Vagina (tissue), 2 donors: Measurements from ENCODE around the gene AUP1. TPM values are rescaled to one million over a fixed set of nuclear protein-coding genes. Genes with fewer than 3 reads are reported as not detected.
A peak's percentile ranks its signal among the peaks of the same experiment; 100 is the strongest.

ENCODE experiments used
- DNase-seq, 2 donors: peaks; one replicate each; pipeline ENCODE4 v3.0.0-alpha.2; 2017; ENCODE audit errors: extremely low spot score in 2 of 2
- H3K27ac ChIP-seq: fragments of 200-600 bp; sonication (generic); one replicate; pipeline ENCODE4 v1.5.1; 2019
- H3K27me3 ChIP-seq: fragments of 200-600 bp; sonication (generic); one replicate; pipeline ENCODE4 v1.5.1; 2019
- H3K36me3 ChIP-seq, 2 donors: fragments of 200-600 bp; sonication (generic); one replicate each; pipeline ENCODE4 v1.5.1; 2017 to 2019
- H3K4me1 ChIP-seq: fragments of 200-600 bp; sonication (generic); one replicate; pipeline ENCODE4 v1.5.1; 2019
- H3K4me3 ChIP-seq, 2 donors: fragments of 200-600 bp; sonication (generic); 1 replicate in 1 of 2; 2 replicates in 1 of 2; pipeline ENCODE4 v1.5.1; 2016 to 2019
- H3K9me3 ChIP-seq: fragments of 200-600 bp; sonication (generic); one replicate; pipeline ENCODE4 v1.5.1; 2019
- CTCF ChIP-seq, 3 experiments: fragments of 450-650 bp in 2 of 3; fragments of 200-600 bp in 1 of 3; sonication (generic) in 1 of 3; IDR thresholded peaks; one replicate each; pipeline ENCODE4 v1.5.1; 2017 to 2019; ENCODE audit warnings: antibody characterized with exemption in 3 of 3, mild to moderate bottlenecking in 2 of 3, moderate library complexity in 2 of 3
- POLR2A ChIP-seq, 2 donors: fragments of 450-650 bp; IDR thresholded peaks; one replicate each; pipeline ENCODE4 v1.6.1; 2017; ENCODE audit warnings: antibody characterized with exemption in 2 of 2, mild to moderate bottlenecking in 2 of 2, moderate library complexity in 2 of 2
- POLR2AphosphoS5 ChIP-seq, 2 donors: sonication (generic); formaldehyde crosslinking; IDR thresholded peaks; one replicate each; pipeline ENCODE4 v1.9.0; 2017; ENCODE audit warnings: antibody characterized with exemption in 2 of 2, mild to moderate bottlenecking in 2 of 2, low read depth in 1 of 2; ENCODE audit not compliant: insufficient read depth in 1 of 2
- intact Hi-C: fragments of 100-400 bp; cut with DNase I; formaldehyde crosslinking; loops from one replicate; pipeline ENCODE4 v1.15.1; 2023
- total RNA-seq: library from RNA; depleted of rRNA; stranded (reverse); fragments of >200 nt; gene quantifications from one replicate; pipeline ENCODE4 v1.2.3, GENCODE V29; 2016

The AUP1 gene
- total RNA-seq, 1 donor from 2014 or later: 124 TPM

- Histone ChIP-seq H3K27me3 (no peaks in the 10 kb centered on the region), H3K36me3 (peaks cover 0 to 21% of the 10 kb centered on the region in 2 donors), H3K4me3 (no peak overlapping the region), H3K9me3 (no peaks in the 10 kb centered on the region), H3K4me1 (peaks cover 57% of the 10 kb centered on the region), H3K27ac (no peak overlapping the region)
- no peak for DNase-seq
- TF ChIP-seq POLR2A (IDR thresholded peaks at IDR 0.05) (no peak), POLR2AphosphoS5 (IDR thresholded peaks at IDR 0.05; ENCODE audit: insufficient read depth in 1 of 2, low read depth in 1 of 2) (no peak), CTCF (IDR thresholded peaks at IDR 0.05) (no peak)
- intact Hi-C loops: no loop called here
These were observed 24.9 kb downstream of the AUP1 start for GRCh38 chr2:74504591-74504990.

GRCh38 chr2:74503506-74504475 lies 25.7 kb downstream of the AUP1 start:
- peaks cover 0 to 21% of the 10 kb centered on the region in 2 donors for H3K36me3 ChIP-seq
- H3K27ac ChIP-seq: peak overlapping the region; percentile 79
- no peak for TF ChIP-seq CTCF (IDR thresholded peaks at IDR 0.05)
- peak in 1 of 2 donors; percentile 51 for TF ChIP-seq POLR2AphosphoS5 (IDR thresholded peaks at IDR 0.05; ENCODE audit: insufficient read depth in 1 of 2, low read depth in 1 of 2)
- peaks cover 65% of the 10 kb centered on the region for H3K4me1 ChIP-seq
- H3K4me3 ChIP-seq: peak overlapping the region; percentile 57 to 62
- H3K9me3 ChIP-seq: no peaks in the 10 kb centered on the region
- H3K27me3 ChIP-seq: peaks cover 6% of the 10 kb centered on the region
- intact Hi-C loops: no loop called here
- DNase-seq: no peak

GRCh38 chr2:74502720-74503505 lies 26.6 kb downstream of the AUP1 start:
- no peak for TF ChIP-seq CTCF (IDR thresholded peaks at IDR 0.05)
- no peak for TF ChIP-seq POLR2A (IDR thresholded peaks at IDR 0.05)
- TF ChIP-seq POLR2AphosphoS5 (IDR thresholded peaks at IDR 0.05; ENCODE audit: insufficient read depth in 1 of 2, low read depth in 1 of 2): peak; percentile 67 to 72
- peak overlapping the region; percentile 79 for H3K27ac ChIP-seq
- intact Hi-C loops: no loop called here
- H3K27me3 ChIP-seq: peaks cover 6% of the 10 kb centered on the region
- peaks cover 67% of the 10 kb centered on the region for H3K4me1 ChIP-seq
- no peak for DNase-seq
- peak overlapping the region; percentile 57 to 62 for H3K4me3 ChIP-seq
- peaks cover 0 to 21% of the 10 kb centered on the region in 2 donors for H3K36me3 ChIP-seq
- H3K9me3 ChIP-seq: no peaks in the 10 kb centered on the region

- peaks cover 7% of the 10 kb centered on the region for H3K27me3 ChIP-seq
- H3K4me1 ChIP-seq: peaks cover 74% of the 10 kb centered on the region
- peaks cover 0 to 21% of the 10 kb centered on the region in 2 donors for H3K36me3 ChIP-seq
- no peaks in the 10 kb centered on the region for H3K9me3 ChIP-seq
- H3K4me3 ChIP-seq: peak overlapping the region; percentile 57 to 62
- TF ChIP-seq CTCF (IDR thresholded peaks at IDR 0.05): no peak
- no peak for TF ChIP-seq POLR2A (IDR thresholded peaks at IDR 0.05)
- no peak for TF ChIP-seq POLR2AphosphoS5 (IDR thresholded peaks at IDR 0.05; ENCODE audit: insufficient read depth in 1 of 2, low read depth in 1 of 2)
- H3K27ac ChIP-seq: peak overlapping the region; percentile 79
- no peak for DNase-seq
- intact Hi-C loops: no loop called here
These were observed 27.3 kb downstream of the AUP1 start for GRCh38 chr2:74502147-74502719.
